Measurements from ENCODE around the gene RDH16. TPM values are rescaled to one million over a fixed set of nuclear protein-coding genes. Genes with fewer than 3 reads are reported as not detected.

RDH16 gene
- polyA plus RNA-seq, 2 of the 4 experiments (the other 2 are of a cell fraction), result 0.06 to 0.21 TPM

DNA sequence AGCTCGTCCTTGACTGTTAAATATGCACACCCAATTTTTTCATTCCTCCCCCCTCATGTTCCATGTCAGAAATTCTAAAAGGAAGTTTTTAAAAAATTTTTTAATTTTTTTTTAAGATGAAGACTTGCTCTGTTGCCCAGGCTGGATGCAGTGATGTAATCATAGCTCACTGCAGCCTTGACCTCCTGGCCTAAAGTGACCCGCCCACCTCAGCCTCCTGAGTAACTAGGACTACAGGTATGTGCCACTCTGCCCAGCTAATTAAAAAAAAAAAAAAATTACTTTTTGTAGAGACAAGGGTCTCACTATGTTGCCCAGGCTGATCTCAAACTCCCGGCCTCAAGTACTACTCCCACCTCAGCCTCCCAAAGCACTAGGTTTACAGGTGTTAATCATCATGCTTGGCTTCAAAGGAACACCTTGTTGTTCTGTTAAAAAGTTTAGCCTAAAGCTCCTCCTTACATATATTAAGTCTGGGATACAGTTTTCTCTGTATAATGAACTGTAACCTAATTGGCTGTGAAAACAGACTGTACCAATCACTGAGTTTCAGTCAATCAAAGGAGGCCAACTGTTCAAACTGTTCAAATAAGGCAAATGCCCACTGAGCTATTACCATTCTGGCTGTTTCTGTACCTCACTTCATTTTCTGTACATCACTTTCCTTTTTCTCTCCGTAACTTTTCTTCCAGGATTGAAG lies 41.0 kb downstream of the RDH16 start (continued):
- no peak for TF ChIP-seq EP300 (IDR thresholded peaks at IDR 0.05)
- TF ChIP-seq, protein P1, sequence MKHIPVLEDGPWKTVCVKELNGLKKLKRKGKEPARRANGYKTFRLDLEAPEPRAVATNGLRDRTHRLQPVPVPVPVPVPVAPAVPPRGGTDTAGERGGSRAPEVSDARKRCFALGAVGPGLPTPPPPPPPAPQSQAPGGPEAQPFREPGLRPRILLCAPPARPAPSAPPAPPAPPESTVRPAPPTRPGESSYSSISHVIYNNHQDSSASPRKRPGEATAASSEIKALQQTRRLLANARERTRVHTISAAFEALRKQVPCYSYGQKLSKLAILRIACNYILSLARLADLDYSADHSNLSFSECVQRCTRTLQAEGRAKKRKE (CRISPR knock-in tag; IDR thresholded peaks at IDR 0.05; ENCODE audit: low read depth), result no peak
- no peak for TF ChIP-seq RNF2 (IDR thresholded peaks at IDR 0.05; ENCODE audit: borderline replicate concordance, low read depth)

DNA sequence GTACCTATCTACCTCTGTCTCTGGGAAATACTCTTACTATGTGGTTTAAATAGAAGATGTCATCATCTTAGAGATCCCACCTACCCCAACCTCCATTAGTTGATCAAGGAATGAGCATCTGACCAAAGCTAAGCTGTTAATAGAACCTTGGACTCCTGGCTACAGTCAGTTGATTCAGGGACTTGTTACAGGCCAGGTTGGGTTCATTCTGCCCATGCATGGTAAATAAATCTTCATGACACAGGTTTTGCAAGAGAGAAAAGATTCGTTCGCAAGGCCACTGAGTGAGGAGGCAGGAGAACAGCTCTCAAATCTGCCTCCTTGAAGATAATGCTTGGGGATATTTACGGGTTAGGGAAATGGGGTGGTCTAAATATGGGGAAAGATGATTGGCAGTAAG lies 42.7 kb downstream of the RDH16 start:
- POLR2A ChIA-PET, result no interaction called here
- WGBS (ENCODE audit: missing lambda C conversion rate), result 75% methylated on average over 3 of the region's 3 CpGs
- FAIRE-seq, result no peak
- H3K4me3 ChIP-seq, result no peak overlapping the region
- DNase-seq (ENCODE audit: low read depth in 1 of 2, low spot score in 1 of 2), result no peak
- CTCF ChIA-PET, result no interaction called here
- ATAC-seq, result no peak
- no peaks in the 10 kb centered on the region for H3K4me1 ChIP-seq
- no peak overlapping the region for H3K27ac ChIP-seq
- peaks cover 12% of the 10 kb centered on the region for H3K9me3 ChIP-seq
- H3K4me2 ChIP-seq, result no peak overlapping the region
- TF ChIP-seq, protein P2, sequence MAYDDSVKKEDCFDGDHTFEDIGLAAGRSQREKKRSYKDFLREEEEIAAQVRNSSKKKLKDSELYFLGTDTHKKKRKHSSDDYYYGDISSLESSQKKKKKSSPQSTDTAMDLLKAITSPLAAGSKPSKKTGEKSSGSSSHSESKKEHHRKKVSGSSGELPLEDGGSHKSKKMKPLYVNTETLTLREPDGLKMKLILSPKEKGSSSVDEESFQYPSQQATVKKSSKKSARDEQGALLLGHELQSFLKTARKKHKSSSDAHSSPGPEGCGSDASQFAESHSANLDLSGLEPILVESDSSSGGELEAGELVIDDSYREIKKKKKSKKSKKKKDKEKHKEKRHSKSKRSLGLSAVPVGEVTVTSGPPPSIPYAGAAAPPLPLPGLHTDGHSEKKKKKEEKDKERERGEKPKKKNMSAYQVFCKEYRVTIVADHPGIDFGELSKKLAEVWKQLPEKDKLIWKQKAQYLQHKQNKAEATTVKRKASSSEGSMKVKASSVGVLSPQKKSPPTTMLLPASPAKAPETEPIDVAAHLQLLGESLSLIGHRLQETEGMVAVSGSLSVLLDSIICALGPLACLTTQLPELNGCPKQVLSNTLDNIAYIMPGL (CRISPR knock-in tag; IDR thresholded peaks at IDR 0.05; ENCODE audit: borderline replicate concordance), result no peak
- no peak for TF ChIP-seq RARB (CRISPR knock-in tag; IDR thresholded peaks at IDR 0.05)

DNA sequence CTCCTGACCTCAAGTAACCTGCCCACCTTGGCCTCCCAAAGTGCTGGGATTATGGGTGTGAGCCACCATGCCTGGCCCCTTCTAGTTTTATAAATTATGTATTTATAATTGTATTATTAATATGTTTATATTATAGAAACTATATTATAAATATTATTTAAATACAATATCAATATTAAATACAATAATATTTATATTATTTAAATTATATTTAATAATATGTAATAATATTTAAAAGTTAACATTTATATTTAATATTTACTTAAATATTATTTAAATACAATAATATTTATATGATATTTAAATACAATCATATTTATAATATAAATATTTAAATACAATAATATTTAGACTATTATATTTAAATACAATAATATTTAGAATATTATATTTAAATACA lies 43.2 kb downstream of the RDH16 start:
- no peak overlapping the region for H3K4me2 ChIP-seq
- no peaks in the 10 kb centered on the region for H3K4me1 ChIP-seq
- H3K27ac ChIP-seq, result no peak overlapping the region
- TF ChIP-seq PHF8 (IDR thresholded peaks at IDR 0.05; ENCODE audit: borderline replicate concordance, low read depth) (no peak), ZNF302 (CRISPR knock-in tag; IDR thresholded peaks at IDR 0.05) (no peak), POLR2AphosphoS2 (conservative IDR thresholded peaks at IDR 0.05; ENCODE audit: low read length) (no peak), SREBF2 (IDR thresholded peaks at IDR 0.05) (no peak), JUNB (IDR thresholded peaks at IDR 0.05) (no peak), HDAC2 (IDR thresholded peaks at IDR 0.05) (no peak), JUN (IDR thresholded peaks at IDR 0.05) (no peak), CEBPB (IDR thresholded peaks at IDR 0.05) (no peak), HOXB5 (CRISPR knock-in tag; IDR thresholded peaks at IDR 0.05) (no peak), TFCP2L1 (CRISPR knock-in tag; IDR thresholded peaks at IDR 0.05) (no peak), HEYL (CRISPR knock-in tag; IDR thresholded peaks at IDR 0.05) (no peak), CHD4 (IDR thresholded peaks at IDR 0.05; ENCODE audit: borderline replicate concordance) (no peak), RNF2 (IDR thresholded peaks at IDR 0.05; ENCODE audit: borderline replicate concordance, low read depth) (no peak), MAFK (IDR thresholded peaks at IDR 0.05; ENCODE audit: partially characterized antibody) (no peak)
- TF ChIP-seq, protein P3, sequence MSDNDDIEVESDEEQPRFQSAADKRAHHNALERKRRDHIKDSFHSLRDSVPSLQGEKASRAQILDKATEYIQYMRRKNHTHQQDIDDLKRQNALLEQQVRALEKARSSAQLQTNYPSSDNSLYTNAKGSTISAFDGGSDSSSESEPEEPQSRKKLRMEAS (IDR thresholded peaks at IDR 0.05), result no peak
- TF ChIP-seq, protein P4, sequence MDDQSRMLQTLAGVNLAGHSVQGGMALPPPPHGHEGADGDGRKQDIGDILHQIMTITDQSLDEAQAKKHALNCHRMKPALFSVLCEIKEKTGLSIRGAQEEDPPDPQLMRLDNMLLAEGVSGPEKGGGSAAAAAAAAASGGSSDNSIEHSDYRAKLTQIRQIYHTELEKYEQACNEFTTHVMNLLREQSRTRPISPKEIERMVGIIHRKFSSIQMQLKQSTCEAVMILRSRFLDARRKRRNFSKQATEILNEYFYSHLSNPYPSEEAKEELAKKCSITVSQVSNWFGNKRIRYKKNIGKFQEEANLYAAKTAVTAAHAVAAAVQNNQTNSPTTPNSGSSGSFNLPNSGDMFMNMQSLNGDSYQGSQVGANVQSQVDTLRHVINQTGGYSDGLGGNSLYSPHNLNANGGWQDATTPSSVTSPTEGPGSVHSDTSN (IDR thresholded peaks at IDR 0.05), result no peak
- TF ChIP-seq, protein P5, sequence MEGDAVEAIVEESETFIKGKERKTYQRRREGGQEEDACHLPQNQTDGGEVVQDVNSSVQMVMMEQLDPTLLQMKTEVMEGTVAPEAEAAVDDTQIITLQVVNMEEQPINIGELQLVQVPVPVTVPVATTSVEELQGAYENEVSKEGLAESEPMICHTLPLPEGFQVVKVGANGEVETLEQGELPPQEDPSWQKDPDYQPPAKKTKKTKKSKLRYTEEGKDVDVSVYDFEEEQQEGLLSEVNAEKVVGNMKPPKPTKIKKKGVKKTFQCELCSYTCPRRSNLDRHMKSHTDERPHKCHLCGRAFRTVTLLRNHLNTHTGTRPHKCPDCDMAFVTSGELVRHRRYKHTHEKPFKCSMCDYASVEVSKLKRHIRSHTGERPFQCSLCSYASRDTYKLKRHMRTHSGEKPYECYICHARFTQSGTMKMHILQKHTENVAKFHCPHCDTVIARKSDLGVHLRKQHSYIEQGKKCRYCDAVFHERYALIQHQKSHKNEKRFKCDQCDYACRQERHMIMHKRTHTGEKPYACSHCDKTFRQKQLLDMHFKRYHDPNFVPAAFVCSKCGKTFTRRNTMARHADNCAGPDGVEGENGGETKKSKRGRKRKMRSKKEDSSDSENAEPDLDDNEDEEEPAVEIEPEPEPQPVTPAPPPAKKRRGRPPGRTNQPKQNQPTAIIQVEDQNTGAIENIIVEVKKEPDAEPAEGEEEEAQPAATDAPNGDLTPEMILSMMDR (IDR thresholded peaks at IDR 0.05), result no peak
- peaks cover 17% of the 10 kb centered on the region for H3K9me3 ChIP-seq
- FAIRE-seq, result no peak
- ChIA-PET CTCF (no interaction called here), POLR2A (no interaction called here)
- H3K4me3 ChIP-seq, result no peak overlapping the region
- DNase-seq (ENCODE audit: low read depth in 1 of 2, low spot score in 1 of 2), result no peak
- ATAC-seq, result no peak

All from A549 (cell line).